HG02970 (cell line): ENCODE data around the gene P3H3.

Experiments
- ATAC-seq: cut with Tn5 transposase; IDR thresholded peaks from one replicate; pipeline ENCODE4 v1.9.1; 2021; ENCODE audit warnings: mild to moderate bottlenecking, moderate library complexity, moderate number of reproducible peaks; ENCODE audit not compliant: unreplicated experiment, low FRiP score

P3H3 gene

GRCh38 chr12:6795088-6795487, 33.1 kb upstream of the P3H3 start:
- no peak for ATAC-seq

- no peak for ATAC-seq
Measured at GRCh38 chr12:6796576-6796975, 31.6 kb upstream of the P3H3 start.

- no peak for ATAC-seq
Measured at GRCh38 chr12:6799147-6799546, 29.1 kb upstream of the P3H3 start.

GRCh38 chr12:6807170-6807569, 21.0 kb upstream of the P3H3 start:
- ATAC-seq, result no peak

DNA sequence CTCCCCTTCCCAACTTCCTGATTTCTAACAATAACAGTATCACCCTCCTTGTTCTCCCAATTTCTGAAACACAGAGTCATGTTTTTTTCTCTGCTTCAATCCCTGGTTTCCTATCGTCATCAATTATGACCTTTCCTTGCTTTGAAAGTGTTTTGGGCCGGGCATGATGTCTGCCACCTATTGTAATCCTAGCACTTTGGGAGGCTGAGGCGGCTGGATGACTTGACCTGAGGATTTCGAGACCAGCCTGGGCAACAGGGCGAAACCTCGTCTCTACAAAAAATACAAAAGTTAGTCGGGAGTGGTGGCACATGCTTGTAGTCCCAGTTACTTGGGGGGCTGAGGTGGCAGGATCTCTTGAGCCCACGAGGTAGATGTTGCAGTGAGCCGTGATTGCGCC, 19.2 kb upstream of the P3H3 start:
- no peak for ATAC-seq

- ATAC-seq, result no peak
Measured at GRCh38 chr12:6810758-6811157, 17.4 kb upstream of the P3H3 start.

- no peak for ATAC-seq
Measured at GRCh38 chr12:6813363-6813762, 14.8 kb upstream of the P3H3 start.

- no peak for ATAC-seq
Measured at GRCh38 chr12:6816598-6816997, 11.6 kb upstream of the P3H3 start.

GRCh38 chr12:6817098-6817497, 11.1 kb upstream of the P3H3 start:
- ATAC-seq, result no peak

- no peak for ATAC-seq
Measured at GRCh38 chr12:6817662-6818157, 10.5 kb upstream of the P3H3 start.

DNA sequence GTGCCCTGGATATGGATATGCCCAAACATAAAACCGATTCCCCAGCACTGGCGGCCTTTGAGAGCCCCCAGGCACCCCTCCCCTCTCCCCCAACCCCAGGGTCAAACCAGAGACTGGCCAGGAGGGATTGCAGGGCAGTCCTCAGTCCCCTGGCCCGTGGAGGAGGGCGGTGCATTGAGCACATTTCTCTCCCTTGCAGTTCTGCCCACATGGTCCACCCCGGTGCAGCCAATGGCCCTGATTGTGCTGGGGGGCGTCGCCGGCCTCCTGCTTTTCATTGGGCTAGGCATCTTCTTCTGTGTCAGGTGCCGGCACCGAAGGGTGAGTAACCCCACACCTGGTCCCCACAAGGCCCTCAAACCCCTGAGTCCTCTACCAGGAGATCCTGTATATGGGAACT, 10.0 kb upstream of the P3H3 start:
- ATAC-seq, result no peak

DNA sequence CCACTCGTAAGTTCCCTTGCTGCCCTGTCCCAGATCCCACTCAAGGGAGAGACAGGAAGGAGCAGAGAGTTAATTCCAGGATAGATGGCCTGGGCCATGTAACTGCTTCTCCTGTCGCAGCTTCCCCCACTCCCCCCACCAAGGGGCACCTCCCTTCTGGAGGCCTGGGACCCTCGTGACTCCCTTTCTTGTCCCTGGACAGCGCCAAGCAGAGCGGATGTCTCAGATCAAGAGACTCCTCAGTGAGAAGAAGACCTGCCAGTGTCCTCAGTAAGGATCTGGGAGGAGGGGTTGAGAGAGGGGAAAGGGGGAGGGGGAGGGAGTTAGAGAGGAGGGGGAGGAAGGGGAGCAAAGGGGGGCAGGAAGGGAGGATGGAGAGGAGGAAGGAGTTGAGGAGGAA, 9.6 kb upstream of the P3H3 start:
- ATAC-seq, result no peak

- ATAC-seq, result no peak
Measured at GRCh38 chr12:6819106-6820030, 8.8 kb upstream of the P3H3 start.

DNA sequence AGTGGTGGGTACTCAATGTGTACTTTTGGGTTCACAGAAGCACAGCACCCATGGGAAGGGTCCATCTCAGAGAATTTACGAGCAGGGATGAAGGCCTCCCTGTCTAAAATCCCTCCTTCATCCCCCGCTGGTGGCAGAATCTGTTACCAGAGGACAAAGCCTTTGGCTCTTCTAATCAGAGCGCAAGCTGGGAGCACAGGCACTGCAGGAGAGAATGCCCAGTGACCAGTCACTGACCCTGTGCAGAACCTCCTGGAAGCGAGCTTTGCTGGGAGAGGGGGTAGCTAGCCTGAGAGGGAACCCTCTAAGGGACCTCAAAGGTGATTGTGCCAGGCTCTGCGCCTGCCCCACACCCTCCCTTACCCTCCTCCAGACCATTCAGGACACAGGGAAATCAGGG, 8.0 kb upstream of the P3H3 start:
- no peak for ATAC-seq

GRCh38 chr12:6821591-6822425, 6.4 kb upstream of the P3H3 start, which contains the start of gene GPR162:
TSS of gene GPR162 (plus strand) at chr12:6821821. CDS start at chr12:6823899, 2,078 bp downstream.
- ATAC-seq, result no peak

- no peak for ATAC-seq
Measured at GRCh38 chr12:6822426-6823135, 5.6 kb upstream of the P3H3 start.

- no peak for ATAC-seq
Measured at GRCh38 chr12:6823182-6824084, 4.8 kb upstream of the P3H3 start.

GRCh38 chr12:6824085-6824775, 4.0 kb upstream of the P3H3 start:
- ATAC-seq, result no peak

DNA sequence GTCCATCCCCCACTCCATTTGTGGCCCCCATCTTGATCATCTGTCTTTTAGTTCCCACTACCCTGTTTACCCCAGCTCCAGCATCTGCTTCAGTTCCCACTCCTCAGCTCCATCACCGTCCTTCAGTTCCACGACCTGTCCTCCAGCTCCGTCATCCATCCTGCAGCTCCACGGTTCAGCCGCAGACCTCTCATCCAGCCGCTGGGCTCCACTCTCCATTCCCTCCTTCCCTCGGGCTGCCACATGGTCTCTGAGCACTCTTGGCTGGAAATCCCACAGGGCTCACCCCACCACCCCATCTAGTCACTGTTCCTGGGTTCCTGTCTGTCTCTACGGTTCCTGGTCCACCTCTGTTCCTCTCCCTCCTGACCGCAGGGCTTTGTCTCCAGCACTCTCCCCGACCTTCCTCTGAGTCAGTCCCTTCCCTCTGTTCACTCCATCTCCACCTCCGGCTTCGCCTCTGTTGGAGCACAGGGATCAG, 3.3 kb upstream of the P3H3 start:
- no peak for ATAC-seq
